Esophagus squamous epithelium (tissue), 5 donors: ENCODE results near the gene CAMKMT. TPM values are rescaled to one million over a fixed set of nuclear protein-coding genes. Genes with fewer than 3 reads are reported as not detected.

Experiments used
- DNase-seq: peaks from one replicate; lab custom pipeline; 2025; lab: John Stamatoyannopoulos, UW
- H3K27ac ChIP-seq, 4 donors: fragments of 200-600 bp; sonication (generic); one replicate each; pipeline ENCODE4 v1.5.1; 2016 to 2019; ENCODE audit warnings: mild to moderate bottlenecking in 1 of 4
- H3K27me3 ChIP-seq, 4 donors: fragments of 200-600 bp; sonication (generic); 1 replicate in 3 of 4; 2 replicates in 1 of 4; pipeline versions ENCODE4 v1.5.1 to v1.6.0; 2017 to 2021; ENCODE audit warnings: antibody characterized with exemption in 1 of 4
- H3K36me3 ChIP-seq, 3 donors: fragments of 200-600 bp; sonication (generic); one replicate each; pipeline ENCODE4 v1.5.1; 2016 to 2019
- H3K4me1 ChIP-seq, 3 donors: fragments of 200-600 bp; sonication (generic); one replicate each; pipeline ENCODE4 v1.5.1; 2017 to 2019
- H3K4me3 ChIP-seq, 4 donors: fragments of 200-600 bp; sonication (generic); 1 replicate in 3 of 4; 2 replicates in 1 of 4; pipeline ENCODE4 v1.5.1; 2016 to 2019; ENCODE audit warnings: mild to moderate bottlenecking in 2 of 4, moderate library complexity in 1 of 4
- H3K9me3 ChIP-seq, 3 donors: fragments of 200-600 bp; sonication (generic); one replicate each; pipeline ENCODE4 v1.5.1; 2016 to 2019
- POLR2A ChIP-seq, 4 donors: fragments of 450-650 bp; IDR thresholded peaks; one replicate each; pipeline ENCODE4 v1.6.1; 2017; ENCODE audit warnings: antibody characterized with exemption in 4 of 4, mild to moderate bottlenecking in 4 of 4, moderate library complexity in 3 of 4
- WGBS, 2 donors: methylation state at CpG; one replicate each; pipeline ENCODE4 v1.1.5; 2018; 5-methylcytosine and 5-hydroxymethylcytosine counted together
- intact Hi-C: fragments of 100-400 bp; cut with DNase I; formaldehyde crosslinking; loops from one replicate; pipeline ENCODE4 v1.15.0; 2022
- total RNA-seq, 4 donors: library from RNA; depleted of rRNA; stranded (reverse); fragments of >200 nt; gene quantifications; one replicate each; pipeline ENCODE4 v1.1.0, GENCODE V29; 2016
- TF ChIP-seq, protein P1 (sequence below), 6 experiments: fragments of 450-650 bp in 4 of 6; fragments of 200-600 bp in 2 of 6; sonication (generic) in 2 of 6; IDR thresholded peaks; one replicate each; pipeline ENCODE4 v1.5.1; 2016 to 2019; ENCODE audit warnings: antibody characterized with exemption in 6 of 6, mild to moderate bottlenecking in 4 of 6, moderate library complexity in 4 of 6
- donor health status: DM: yes; HTN: yes; CAD: no.

CAMKMT gene
- total RNA-seq, 4 donors from 2014 or later, result 5.7 to 14.4 (median 10.6) TPM

DNA sequence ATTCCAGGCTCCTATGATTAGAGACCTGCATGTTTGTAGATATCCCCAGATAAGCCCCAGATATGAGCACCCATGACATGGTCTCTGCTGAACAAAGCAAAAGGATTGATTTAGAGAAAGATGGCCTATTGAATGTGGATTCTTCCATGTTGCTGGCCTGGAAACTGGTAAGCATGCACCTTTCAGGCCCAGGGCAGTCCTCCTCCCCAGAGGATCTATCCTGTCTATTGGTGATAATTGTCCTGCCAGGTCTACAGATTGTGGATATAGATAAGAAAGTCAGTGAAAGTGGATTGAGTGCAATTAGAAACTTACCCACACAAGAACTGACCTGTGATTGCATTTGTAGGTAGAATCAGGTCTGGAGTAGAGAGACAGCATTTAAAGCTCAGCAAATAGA, 322.8 kb downstream of the CAMKMT start:
- H3K27ac ChIP-seq, result no peak overlapping the region
- intact Hi-C loops, result no loop called here
- H3K9me3 ChIP-seq, result no peaks in the 10 kb centered on the region
- TF ChIP-seq POLR2A (IDR thresholded peaks at IDR 0.05), result no peak
- TF ChIP-seq, protein P1, sequence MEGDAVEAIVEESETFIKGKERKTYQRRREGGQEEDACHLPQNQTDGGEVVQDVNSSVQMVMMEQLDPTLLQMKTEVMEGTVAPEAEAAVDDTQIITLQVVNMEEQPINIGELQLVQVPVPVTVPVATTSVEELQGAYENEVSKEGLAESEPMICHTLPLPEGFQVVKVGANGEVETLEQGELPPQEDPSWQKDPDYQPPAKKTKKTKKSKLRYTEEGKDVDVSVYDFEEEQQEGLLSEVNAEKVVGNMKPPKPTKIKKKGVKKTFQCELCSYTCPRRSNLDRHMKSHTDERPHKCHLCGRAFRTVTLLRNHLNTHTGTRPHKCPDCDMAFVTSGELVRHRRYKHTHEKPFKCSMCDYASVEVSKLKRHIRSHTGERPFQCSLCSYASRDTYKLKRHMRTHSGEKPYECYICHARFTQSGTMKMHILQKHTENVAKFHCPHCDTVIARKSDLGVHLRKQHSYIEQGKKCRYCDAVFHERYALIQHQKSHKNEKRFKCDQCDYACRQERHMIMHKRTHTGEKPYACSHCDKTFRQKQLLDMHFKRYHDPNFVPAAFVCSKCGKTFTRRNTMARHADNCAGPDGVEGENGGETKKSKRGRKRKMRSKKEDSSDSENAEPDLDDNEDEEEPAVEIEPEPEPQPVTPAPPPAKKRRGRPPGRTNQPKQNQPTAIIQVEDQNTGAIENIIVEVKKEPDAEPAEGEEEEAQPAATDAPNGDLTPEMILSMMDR (IDR thresholded peaks at IDR 0.05), result no peak
- no peak for DNase-seq
- H3K36me3 ChIP-seq, result no peaks in the 10 kb centered on the region
- no peak overlapping the region for H3K4me3 ChIP-seq
- H3K27me3 ChIP-seq, result no peaks in the 10 kb centered on the region
- no peaks in the 10 kb centered on the region for H3K4me1 ChIP-seq

DNA sequence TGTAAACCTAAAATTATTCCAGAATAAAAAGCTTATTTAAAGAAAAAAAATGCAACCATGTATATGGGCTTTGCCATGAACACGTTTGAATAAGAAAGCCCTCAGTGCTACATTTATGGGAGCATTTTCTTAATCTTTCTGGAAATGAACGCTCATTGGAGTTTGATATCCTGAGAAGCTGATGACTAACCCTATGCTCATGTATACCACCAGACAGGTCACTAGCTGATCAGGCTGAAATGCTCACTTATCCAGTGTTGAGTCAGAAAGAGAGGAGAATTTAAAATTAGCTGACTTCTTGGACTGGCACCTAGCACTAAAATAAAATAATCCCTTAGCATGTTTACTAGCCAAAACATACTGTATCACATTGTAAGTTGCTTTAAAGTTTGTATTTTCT, 324.8 kb downstream of the CAMKMT start:
- Histone ChIP-seq H3K4me1 (no peaks in the 10 kb centered on the region), H3K36me3 (no peaks in the 10 kb centered on the region), H3K27ac (no peak overlapping the region), H3K4me3 (no peak overlapping the region), H3K27me3 (no peaks in the 10 kb centered on the region), H3K9me3 (no peaks in the 10 kb centered on the region)
- 41 to 68% methylated on average over 2 of the region's 2 CpGs for WGBS, 2 donors
- TF ChIP-seq, protein P1 (IDR thresholded peaks at IDR 0.05), result no peak
- TF ChIP-seq POLR2A (IDR thresholded peaks at IDR 0.05), result no peak
- DNase-seq, result no peak
- intact Hi-C loops, result no loop called here

DNA sequence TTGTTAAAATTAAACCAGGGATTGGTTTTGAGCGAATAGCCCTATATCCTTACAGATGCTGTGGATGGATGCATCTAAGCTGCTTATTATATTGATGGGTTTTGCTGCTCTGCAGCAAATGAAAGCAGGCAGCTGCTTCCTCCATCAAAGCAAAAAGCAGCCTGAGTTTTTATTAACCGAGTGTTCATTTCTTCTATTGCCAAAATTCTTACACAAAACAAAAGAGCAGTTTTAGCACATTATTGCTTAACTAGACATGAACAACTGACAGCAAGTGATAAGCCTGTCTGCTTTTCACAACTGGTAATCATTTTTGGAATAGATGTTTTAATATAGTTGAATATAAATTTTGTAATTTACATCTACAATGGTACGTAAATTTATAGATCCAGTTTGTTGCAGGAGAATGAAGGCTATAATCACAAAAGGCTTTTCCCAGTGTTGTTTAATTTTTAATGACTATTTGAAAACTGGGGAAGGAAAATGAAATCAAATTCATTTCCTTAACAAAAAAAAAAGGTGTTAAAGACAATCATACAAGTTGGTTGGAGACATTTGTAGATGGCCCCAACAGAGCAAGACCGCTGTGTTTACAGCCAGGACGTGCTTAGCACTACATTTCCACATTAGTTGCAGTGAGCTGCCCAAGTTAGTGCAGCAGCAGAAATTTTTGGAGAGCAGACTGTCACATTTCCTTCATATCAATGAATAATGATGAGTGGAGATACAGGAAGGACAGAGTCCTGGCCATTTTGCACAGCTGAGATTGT, 326.1 kb downstream of the CAMKMT start:
- Histone ChIP-seq H3K27ac (no peak overlapping the region), H3K4me1 (no peaks in the 10 kb centered on the region), H3K9me3 (no peaks in the 10 kb centered on the region), H3K4me3 (no peak overlapping the region), H3K36me3 (no peaks in the 10 kb centered on the region), H3K27me3 (no peaks in the 10 kb centered on the region)
- no peak for TF ChIP-seq POLR2A (IDR thresholded peaks at IDR 0.05)
- TF ChIP-seq, protein P1 (IDR thresholded peaks at IDR 0.05), result no peak
- WGBS, 2 donors, result 76 to 78% methylated on average over 5 of the region's 5 CpGs
- no peak for DNase-seq
- intact Hi-C loops, result no loop called here

DNA sequence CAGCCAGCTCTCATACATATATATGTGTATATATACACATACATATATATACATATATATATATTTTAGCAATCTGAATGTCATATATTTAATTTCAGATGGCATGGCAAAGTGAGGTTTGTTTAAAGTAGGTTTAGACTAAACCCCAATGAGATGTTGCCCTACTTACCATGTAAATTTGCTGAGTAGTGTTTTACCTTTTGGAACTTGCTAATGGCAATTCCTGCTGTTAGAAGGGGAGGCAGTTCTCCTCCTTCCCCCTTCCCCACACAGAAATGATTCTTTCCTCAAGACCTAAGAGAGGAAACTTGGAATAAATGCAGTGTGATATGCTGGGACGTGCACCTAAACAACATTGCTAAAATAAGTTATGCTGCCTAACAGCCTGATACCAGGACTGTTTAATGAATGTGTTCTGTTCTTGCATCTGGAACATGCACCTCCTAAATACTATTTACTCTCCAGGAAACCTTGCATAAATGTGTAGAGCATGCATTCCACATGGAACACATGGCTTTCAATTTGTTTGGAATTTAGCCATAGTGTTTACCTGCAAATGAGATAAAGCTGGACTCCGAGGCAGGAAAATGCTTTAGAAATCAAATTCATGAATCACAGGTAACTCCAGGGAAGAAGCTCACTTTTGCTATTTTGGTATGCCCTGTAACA, 326.8 kb downstream of the CAMKMT start:
- intact Hi-C loops, result no loop called here
- H3K4me3 ChIP-seq, result no peak overlapping the region
- no peaks in the 10 kb centered on the region for H3K36me3 ChIP-seq
- DNase-seq, result no peak
- H3K27ac ChIP-seq, result no peak overlapping the region
- no peaks in the 10 kb centered on the region for H3K27me3 ChIP-seq
- no peaks in the 10 kb centered on the region for H3K9me3 ChIP-seq
- H3K4me1 ChIP-seq, result no peaks in the 10 kb centered on the region
- 78 to 100% methylated on average over 2 of the region's 2 CpGs for WGBS, 2 donors
- TF ChIP-seq, protein P1 (IDR thresholded peaks at IDR 0.05), result no peak
- TF ChIP-seq POLR2A (IDR thresholded peaks at IDR 0.05), result no peak

DNA sequence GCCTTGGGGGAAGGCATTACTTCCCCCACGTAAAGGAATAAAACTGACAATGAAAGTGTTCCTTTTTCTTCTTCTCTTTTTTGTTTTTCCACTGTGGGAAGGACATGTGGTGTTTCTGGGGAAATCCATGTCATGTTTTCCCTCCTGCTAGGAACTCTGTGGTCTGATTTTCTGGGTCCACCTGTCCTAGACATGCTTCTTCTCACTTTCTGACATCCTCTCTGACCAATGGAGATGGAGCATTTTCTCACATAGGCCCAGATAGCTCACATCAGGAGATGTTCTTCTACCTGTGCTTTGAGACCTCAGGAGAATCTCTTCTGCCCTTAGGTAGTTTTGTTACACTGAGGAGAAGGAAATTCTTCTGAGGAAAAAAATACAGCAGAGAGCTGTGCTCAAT, 327.8 kb downstream of the CAMKMT start:
- intact Hi-C loops, result no loop called here
- Histone ChIP-seq H3K36me3 (no peaks in the 10 kb centered on the region), H3K27me3 (no peaks in the 10 kb centered on the region)

More for the DNA sequence above, 327.8 kb downstream of the CAMKMT start:
- Histone ChIP-seq H3K4me3 (no peak overlapping the region), H3K4me1 (no peaks in the 10 kb centered on the region), H3K9me3 (no peaks in the 10 kb centered on the region), H3K27ac (no peak overlapping the region)
- WGBS, 2 donors, result 59 to 90% methylated on average over 1 of the region's 1 CpG
- no peak for TF ChIP-seq POLR2A (IDR thresholded peaks at IDR 0.05)
- TF ChIP-seq, protein P1 (IDR thresholded peaks at IDR 0.05), result no peak
- no peak for DNase-seq
